Lower lobe of right lung (tissue), 2 donors: ENCODE measurements around the gene PDCL3. TPM values are rescaled to one million over a fixed set of nuclear protein-coding genes. Genes with fewer than 3 reads are reported as not detected.

Source experiments
- ATAC-seq, 2 donors: fragments of 200-7000 bp; cut with Tn5 transposase; one replicate each; pipeline ENCODE4 v1.9.1; 2020 to 2022; ENCODE audit warnings: mild to moderate bottlenecking in 2 of 2, moderate library complexity in 2 of 2
- DNase-seq: peaks from one replicate; pipeline ENCODE4 v3.0.0-alpha.2; 2020
- H3K27ac ChIP-seq: fragments of 200-600 bp; one replicate; pipeline ENCODE4 v1.8.0; 2022
- H3K27me3 ChIP-seq: fragments of 200-600 bp; one replicate; pipeline ENCODE4 v1.8.0; 2022; ENCODE audit warnings: low read depth
- H3K36me3 ChIP-seq: fragments of 200-600 bp; one replicate; pipeline ENCODE4 v1.8.0; 2022; ENCODE audit warnings: mild to moderate bottlenecking
- H3K4me1 ChIP-seq: fragments of 200-600 bp; one replicate; pipeline ENCODE4 v1.8.0; 2022
- H3K4me3 ChIP-seq: fragments of 200-600 bp; one replicate; pipeline ENCODE4 v1.8.0; 2022; ENCODE audit warnings: mild to moderate bottlenecking
- H3K9me3 ChIP-seq: fragments of 200-600 bp; one replicate; pipeline ENCODE4 v1.8.0; 2022
- CTCF ChIP-seq: fragments of 200-600 bp; IDR thresholded peaks from one replicate; pipeline ENCODE4 v1.8.0; 2022; ENCODE audit warnings: antibody characterized with exemption, mild to moderate bottlenecking
- intact Hi-C: fragments of 100-400 bp; cut with DNase I; formaldehyde crosslinking; loops from one replicate; pipeline ENCODE4 v1.11.0; 2022
- total RNA-seq: library from RNA; stranded (reverse); fragmentation: NEBNext Ultra II Directional; extraction: Animal tissue kit (Norgen Biotek cat#: 25700); gene quantifications from one replicate; pipeline ENCODE4 v1.2.1, GENCODE V29; 2021
- donor health status: DM: no; HTN: yes; CAD: no; lungs with severe emphysema.

Gene PDCL3
- total RNA-seq, 1 donor from 2014 or later = 16.0 TPM

GRCh38 chr2:100544911-100545596 lies 17.7 kb upstream of the PDCL3 start:
- ATAC-seq (no peak), DNase-seq (no peak)
- H3K36me3 ChIP-seq = no peaks in the 10 kb centered on the region
- intact Hi-C loops = no loop called here
- no peaks in the 10 kb centered on the region for H3K4me1 ChIP-seq
- H3K4me3 ChIP-seq = no peak overlapping the region
- H3K27ac ChIP-seq = no peak overlapping the region
- H3K9me3 ChIP-seq = no peaks in the 10 kb centered on the region
- H3K27me3 ChIP-seq = no peaks in the 10 kb centered on the region
- no peak for TF ChIP-seq CTCF

- H3K9me3 ChIP-seq = no peaks in the 10 kb centered on the region
- intact Hi-C loops = no loop called here
- H3K4me1 ChIP-seq = no peaks in the 10 kb centered on the region
- no peak for TF ChIP-seq CTCF
- no peaks in the 10 kb centered on the region for H3K27me3 ChIP-seq
- no peak for DNase-seq
- ATAC-seq = no peak
- H3K4me3 ChIP-seq = no peak overlapping the region
- no peaks in the 10 kb centered on the region for H3K36me3 ChIP-seq
- H3K27ac ChIP-seq = no peak overlapping the region
These were observed 16.3 kb upstream of the PDCL3 start for GRCh38 chr2:100546469-100546868.

GRCh38 chr2:100548771-100549170 lies 14.0 kb upstream of the PDCL3 start:
- TF ChIP-seq CTCF = no peak
- Histone ChIP-seq H3K27ac (no peak overlapping the region), H3K9me3 (no peaks in the 10 kb centered on the region), H3K27me3 (no peaks in the 10 kb centered on the region), H3K36me3 (no peaks in the 10 kb centered on the region), H3K4me3 (no peak overlapping the region), H3K4me1 (no peaks in the 10 kb centered on the region)
- intact Hi-C loops = no loop called here
- ATAC-seq (no peak), DNase-seq (no peak)

GRCh38 chr2:100551303-100551702 lies 11.5 kb upstream of the PDCL3 start:
- no peaks in the 10 kb centered on the region for H3K9me3 ChIP-seq
- intact Hi-C loops = no loop called here
- DNase-seq (no peak), ATAC-seq (no peak)
- no peaks in the 10 kb centered on the region for H3K4me1 ChIP-seq
- no peaks in the 10 kb centered on the region for H3K27me3 ChIP-seq
- no peak overlapping the region for H3K27ac ChIP-seq
- TF ChIP-seq CTCF = no peak
- H3K36me3 ChIP-seq = no peaks in the 10 kb centered on the region
- H3K4me3 ChIP-seq = no peak overlapping the region

- Histone ChIP-seq H3K4me1 (no peaks in the 10 kb centered on the region), H3K4me3 (no peak overlapping the region), H3K36me3 (no peaks in the 10 kb centered on the region), H3K27ac (no peak overlapping the region), H3K9me3 (no peaks in the 10 kb centered on the region), H3K27me3 (no peaks in the 10 kb centered on the region)
- peak; percentile 35 to 59 for ATAC-seq
- TF ChIP-seq CTCF = no peak
- peak; percentile 64 for DNase-seq
- intact Hi-C loops = no loop called here
These were observed 7.9 kb upstream of the PDCL3 start for GRCh38 chr2:100554798-100555407.
